ENCODE results near the gene DNLZ. TPM values are rescaled to one million over a fixed set of nuclear protein-coding genes. Genes with fewer than 3 reads are reported as not detected.
"Not testable (repeated sequence)": the region's sequence is repeated elsewhere in the genome, so short reads cannot be mapped to it uniquely, and the experiment has no call there.

DNLZ gene
- total RNA-seq, 8 experiments from 2014 or later = 6.8 to 17.3 (median 13.5) TPM

DNA sequence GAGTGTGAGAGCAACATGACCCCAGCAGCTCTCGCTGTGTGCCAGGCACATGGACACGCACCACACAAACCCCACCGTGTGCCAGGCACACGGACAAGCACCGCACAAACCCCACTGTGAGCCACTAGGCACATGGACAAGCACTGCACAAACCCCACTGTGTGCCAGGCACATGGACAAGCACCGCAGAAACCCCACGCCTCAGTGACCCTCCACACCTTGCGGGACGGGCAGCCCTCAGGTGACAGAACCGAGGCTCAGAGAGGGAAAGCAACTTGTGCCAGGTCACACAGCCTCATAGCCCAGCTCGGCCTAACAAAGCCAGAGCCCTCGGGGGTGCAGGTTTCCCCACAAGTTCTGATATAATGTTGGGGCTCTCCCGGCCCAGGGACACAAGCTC, 38.2 kb downstream of the DNLZ start:
- no peak overlapping the region for H3K4me3 ChIP-seq
- WGBS, 10 experiments = 80 to 100% (median 100%) methylated on average over 1 to 3 of the region's 13 CpGs; no CpG with 5 or more reads in 7 of the 10 experiments
- in situ Hi-C loops (cut with MboI; ENCODE audit: low pct_unique_long_range_greater_than_20kb in 2 of 9, low sequenced_read_pairs in 9 of 9, unreplicated experiment in 9 of 9) = no loop called here
- peaks cover 25 to 46% of the 10 kb centered on the region in 2 donors for H3K4me1 ChIP-seq (replicated peaks in 1 of 2)
- ATAC-seq (replicated peaks in 6 of 8) = no peak
- H3K27ac ChIP-seq = no peak overlapping the region

GRCh38 chr9:136324501-136325300, 38.8 kb downstream of the DNLZ start:
- peaks cover 21 to 41% of the 10 kb centered on the region in 2 donors for H3K4me1 ChIP-seq (replicated peaks in 1 of 2)
- ATAC-seq (replicated peaks in 6 of 8) = peak in 5 of 8 experiments; percentile 2 to 28 (median 20)
- in situ Hi-C loops (cut with MboI; ENCODE audit: low pct_unique_long_range_greater_than_20kb in 2 of 9, low sequenced_read_pairs in 9 of 9, unreplicated experiment in 9 of 9) = no loop called here
- no peak overlapping the region for H3K27ac ChIP-seq
- H3K4me3 ChIP-seq = no peak overlapping the region
- 60 to 90% methylated on average over 1 to 5 of the region's 24 CpGs; no CpG with 5 or more reads in 8 of the 10 experiments for WGBS, 10 experiments

- no peak overlapping the region for H3K4me3 ChIP-seq
- H3K4me1 ChIP-seq (replicated peaks in 1 of 2) = peaks cover 18 to 36% of the 10 kb centered on the region in 2 donors
- ATAC-seq (replicated peaks in 6 of 8) = no peak
- in situ Hi-C loops (cut with MboI; ENCODE audit: low pct_unique_long_range_greater_than_20kb in 2 of 9, low sequenced_read_pairs in 9 of 9, unreplicated experiment in 9 of 9) = no loop called here
- WGBS, 10 experiments = 75 to 100% (median 77%) methylated on average over 1 to 5 of the region's 17 CpGs; no CpG with 5 or more reads in 7 of the 10 experiments
- no peak overlapping the region for H3K27ac ChIP-seq
Measured at GRCh38 chr9:136323371-136323789, 40.2 kb downstream of the DNLZ start.

DNA sequence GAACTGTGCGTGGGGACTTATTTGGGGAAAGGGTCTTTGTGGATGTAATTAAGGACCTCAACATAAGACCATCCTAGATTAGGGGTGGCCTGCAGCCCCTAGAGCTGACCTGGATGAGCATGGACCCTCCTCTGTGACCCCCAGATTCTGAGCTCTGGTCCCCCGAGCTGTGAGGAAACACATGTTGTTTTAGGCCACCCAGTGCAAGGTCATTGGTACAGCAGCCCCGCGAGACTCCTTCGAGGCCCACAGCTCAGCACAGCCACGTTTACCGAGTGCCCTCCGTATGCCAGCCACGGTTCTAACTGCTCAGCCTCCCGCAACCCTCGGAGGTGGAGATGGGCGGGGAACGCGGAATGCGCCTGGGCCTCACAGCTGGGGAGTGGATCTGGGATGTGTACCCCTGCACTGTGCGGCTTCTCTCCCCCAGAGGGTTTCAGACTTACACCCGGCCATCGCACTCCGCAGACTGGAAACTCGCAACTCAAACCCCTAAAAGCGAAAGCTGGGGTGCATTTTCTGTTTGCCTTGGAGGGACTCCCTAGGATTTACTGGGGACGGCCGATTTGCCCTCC, 40.7 kb downstream of the DNLZ start:
- H3K4me1 ChIP-seq (replicated peaks in 1 of 2) = peaks cover 24 to 41% of the 10 kb centered on the region in 2 donors
- 30 to 82% (median 46%) methylated on average over 2 to 7 of the region's 23 CpGs; no CpG with 5 or more reads in 5 of the 10 experiments for WGBS, 10 experiments
- no peak overlapping the region for H3K4me3 ChIP-seq
- no peak overlapping the region for H3K27ac ChIP-seq
- no peak for ATAC-seq (replicated peaks in 6 of 8)
- in situ Hi-C loops (cut with MboI; ENCODE audit: low pct_unique_long_range_greater_than_20kb in 2 of 9, low sequenced_read_pairs in 9 of 9, unreplicated experiment in 9 of 9) = no loop called here

DNA sequence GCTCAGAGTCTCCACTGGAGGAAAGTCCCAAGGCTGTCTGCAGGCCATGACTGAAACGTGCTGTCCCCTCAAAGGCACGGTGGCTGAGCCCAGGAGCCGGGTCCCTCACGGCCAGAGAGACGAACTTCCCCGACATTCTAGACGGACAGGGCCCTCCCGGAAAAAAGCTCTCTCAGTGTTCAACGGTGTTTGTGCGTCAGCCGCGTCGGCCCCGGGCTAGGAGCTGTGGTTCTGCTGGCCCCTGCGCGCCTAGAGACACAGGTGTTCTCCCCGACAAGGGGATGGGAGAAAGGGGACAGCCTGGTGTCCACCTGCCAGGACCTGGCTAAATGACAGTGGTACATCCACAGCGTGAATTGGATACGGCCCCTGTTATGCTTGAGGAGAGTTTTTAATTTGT, 42.0 kb downstream of the DNLZ start:
- in situ Hi-C loops (cut with MboI; ENCODE audit: low pct_unique_long_range_greater_than_20kb in 2 of 9, low sequenced_read_pairs in 9 of 9, unreplicated experiment in 9 of 9) = no loop called here
- WGBS, 10 experiments = 79 to 100% (median 91%) methylated on average over 1 to 14 of the region's 19 CpGs; no CpG with 5 or more reads in 2 of the 10 experiments

GRCh38 chr9:136320972-136321371, 42.6 kb downstream of the DNLZ start:
- H3K4me3 ChIP-seq; ATAC-seq (replicated peaks in 6 of 8); in situ Hi-C loops (cut with MboI; ENCODE audit: low pct_unique_long_range_greater_than_20kb in 2 of 9, low sequenced_read_pairs in 9 of 9, unreplicated experiment in 9 of 9); H3K27ac ChIP-seq: not testable (repeated sequence)
- peaks cover 23 to 39% of the 10 kb centered on the region in 2 donors for H3K4me1 ChIP-seq (replicated peaks in 1 of 2)

More for the DNA sequence above, 42.0 kb downstream of the DNLZ start:
- H3K4me3 ChIP-seq = no peak overlapping the region
- no peak overlapping the region for H3K27ac ChIP-seq
- ATAC-seq (replicated peaks in 6 of 8) = no peak
- H3K4me1 ChIP-seq (replicated peaks in 1 of 2) = peaks cover 29 to 45% of the 10 kb centered on the region in 2 donors

DNA sequence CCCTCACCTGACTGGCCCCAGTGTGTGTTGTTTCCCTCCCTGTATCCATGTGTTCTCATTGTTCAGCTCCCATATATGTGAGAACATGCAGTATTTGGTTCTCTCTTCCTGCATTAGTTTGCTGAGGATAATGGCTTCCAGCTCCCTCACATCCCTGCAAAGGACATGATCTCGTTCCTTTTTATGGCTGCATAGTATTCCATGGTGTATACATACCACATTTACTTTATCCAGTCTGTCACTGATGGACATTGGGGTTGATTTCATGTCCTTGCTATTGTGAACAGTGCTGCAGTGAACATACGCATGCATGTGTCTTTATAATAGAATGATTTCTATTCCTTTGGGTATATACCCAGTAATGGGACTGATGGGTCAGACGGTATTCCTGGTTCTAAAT, 43.6 kb downstream of the DNLZ start:
- in situ Hi-C loops (cut with MboI; ENCODE audit: low pct_unique_long_range_greater_than_20kb in 2 of 9, low sequenced_read_pairs in 9 of 9, unreplicated experiment in 9 of 9); H3K27ac ChIP-seq; H3K4me3 ChIP-seq; ATAC-seq (replicated peaks in 6 of 8): not testable (repeated sequence)
- H3K4me1 ChIP-seq (replicated peaks in 1 of 2) = peaks cover 23 to 31% of the 10 kb centered on the region in 2 donors
- WGBS, 10 experiments = 75 to 100% (median 95%) methylated on average over 1 to 3 of the region's 3 CpGs

GRCh38 chr9:136319244-136319643, 44.3 kb downstream of the DNLZ start:
- H3K4me1 ChIP-seq (replicated peaks in 1 of 2) = peaks cover 23 to 24% of the 10 kb centered on the region in 2 donors
- ATAC-seq (replicated peaks in 6 of 8) = peak in 1 of 8 experiments; percentile 10
- 60 to 100% (median 98%) methylated on average over 1 to 7 of the region's 14 CpGs; no CpG with 5 or more reads in 4 of the 10 experiments for WGBS, 10 experiments
- H3K27ac ChIP-seq; in situ Hi-C loops (cut with MboI; ENCODE audit: low pct_unique_long_range_greater_than_20kb in 2 of 9, low sequenced_read_pairs in 9 of 9, unreplicated experiment in 9 of 9); H3K4me3 ChIP-seq: not testable (repeated sequence)

DNA sequence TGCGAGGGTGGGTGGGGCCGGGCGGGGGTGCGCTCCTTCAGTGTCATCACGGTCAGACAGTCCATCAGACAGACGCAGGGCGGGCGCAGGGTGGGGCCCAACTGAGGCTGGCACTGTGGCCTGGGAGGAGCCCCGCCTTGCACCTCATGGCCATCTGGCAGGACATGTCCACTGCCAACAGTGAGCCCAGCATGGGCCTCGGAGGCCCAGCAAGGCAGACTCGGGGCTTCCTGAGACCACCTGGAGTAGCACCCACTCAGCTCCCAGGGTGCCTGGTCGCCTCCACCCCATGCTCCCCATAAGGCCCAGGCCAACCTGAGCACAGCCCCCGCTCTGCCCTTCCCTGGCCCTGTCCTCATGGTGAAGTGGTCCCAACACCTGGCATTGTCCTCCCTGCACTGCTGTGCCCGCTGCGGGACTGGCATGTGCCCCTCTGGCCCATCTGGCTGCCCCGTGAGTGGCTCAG, 44.7 kb downstream of the DNLZ start:
- peak in 2 of 8 experiments; percentile 67 to 72 for ATAC-seq (replicated peaks in 6 of 8)
- WGBS, 10 experiments = 60 to 87% methylated on average over 2 to 3 of the region's 16 CpGs; no CpG with 5 or more reads in 8 of the 10 experiments
- H3K27ac ChIP-seq = no peak overlapping the region
- no peak overlapping the region for H3K4me3 ChIP-seq
- peaks cover 22 to 23% of the 10 kb centered on the region in 2 donors for H3K4me1 ChIP-seq (replicated peaks in 1 of 2)
- in situ Hi-C loops (cut with MboI; ENCODE audit: low pct_unique_long_range_greater_than_20kb in 2 of 9, low sequenced_read_pairs in 9 of 9, unreplicated experiment in 9 of 9) = no loop called here

DNA sequence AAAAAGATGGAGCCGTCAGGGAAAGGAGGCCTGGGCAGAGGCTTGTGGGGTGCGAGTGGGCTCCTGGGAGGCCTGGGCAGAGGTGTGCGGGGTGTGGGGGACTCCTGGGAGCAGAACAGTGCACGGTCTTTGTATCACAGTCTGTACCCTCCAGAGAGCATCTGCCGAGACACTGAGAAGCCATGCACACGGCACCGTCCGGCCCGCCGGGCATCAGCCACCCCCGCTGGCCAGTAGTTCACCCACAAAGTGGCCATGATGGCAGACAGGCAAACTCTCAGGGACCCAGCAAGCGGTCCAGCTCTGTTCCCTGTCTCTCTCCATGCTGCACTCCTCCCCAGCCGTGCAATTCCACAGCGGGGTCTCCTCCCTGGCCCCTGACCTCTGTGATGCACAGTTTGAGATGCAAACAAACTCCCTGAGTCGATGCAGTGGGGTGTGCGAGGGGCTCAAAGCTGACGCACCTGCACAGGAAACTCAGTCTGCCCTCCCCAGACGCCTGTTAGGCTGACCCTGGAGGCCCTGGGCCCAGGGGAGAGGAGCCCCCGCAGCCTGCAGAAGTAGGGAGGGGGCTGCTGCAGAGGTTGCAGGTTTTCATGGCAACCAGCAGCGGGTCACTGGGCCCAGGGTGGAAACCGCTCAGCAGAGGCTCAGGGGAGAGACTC, 45.3 kb downstream of the DNLZ start:
- 40% methylated on average over 1 of the region's 21 CpGs; no CpG with 5 or more reads in 9 of the 10 experiments for WGBS, 10 experiments
- Histone ChIP-seq H3K4me3 (no peak overlapping the region), H3K27ac (no peak overlapping the region), H3K4me1 (replicated peaks in 1 of 2) (peaks cover 22 to 23% of the 10 kb centered on the region in 2 donors)
- peak in 5 of 8 experiments; percentile 65 to 81 (median 79) for ATAC-seq (replicated peaks in 6 of 8)
- in situ Hi-C loops (cut with MboI; ENCODE audit: low pct_unique_long_range_greater_than_20kb in 2 of 9, low sequenced_read_pairs in 9 of 9, unreplicated experiment in 9 of 9) = no loop called here

- in situ Hi-C loops (cut with MboI; ENCODE audit: low pct_unique_long_range_greater_than_20kb in 2 of 9, low sequenced_read_pairs in 9 of 9, unreplicated experiment in 9 of 9) = no loop called here
- Histone ChIP-seq H3K27ac (no peak overlapping the region), H3K4me3 (no peak overlapping the region), H3K4me1 (replicated peaks in 1 of 2) (peaks cover 22 to 23% of the 10 kb centered on the region in 2 donors)
- ATAC-seq (replicated peaks in 6 of 8) = peak in 2 of 8 experiments; percentile 1 to 3
- WGBS, 10 experiments = 78 to 93% methylated on average over 4 to 6 of the region's 16 CpGs; no CpG with 5 or more reads in 8 of the 10 experiments
Measured at GRCh38 chr9:136317695-136318094, 45.8 kb downstream of the DNLZ start.

DNA sequence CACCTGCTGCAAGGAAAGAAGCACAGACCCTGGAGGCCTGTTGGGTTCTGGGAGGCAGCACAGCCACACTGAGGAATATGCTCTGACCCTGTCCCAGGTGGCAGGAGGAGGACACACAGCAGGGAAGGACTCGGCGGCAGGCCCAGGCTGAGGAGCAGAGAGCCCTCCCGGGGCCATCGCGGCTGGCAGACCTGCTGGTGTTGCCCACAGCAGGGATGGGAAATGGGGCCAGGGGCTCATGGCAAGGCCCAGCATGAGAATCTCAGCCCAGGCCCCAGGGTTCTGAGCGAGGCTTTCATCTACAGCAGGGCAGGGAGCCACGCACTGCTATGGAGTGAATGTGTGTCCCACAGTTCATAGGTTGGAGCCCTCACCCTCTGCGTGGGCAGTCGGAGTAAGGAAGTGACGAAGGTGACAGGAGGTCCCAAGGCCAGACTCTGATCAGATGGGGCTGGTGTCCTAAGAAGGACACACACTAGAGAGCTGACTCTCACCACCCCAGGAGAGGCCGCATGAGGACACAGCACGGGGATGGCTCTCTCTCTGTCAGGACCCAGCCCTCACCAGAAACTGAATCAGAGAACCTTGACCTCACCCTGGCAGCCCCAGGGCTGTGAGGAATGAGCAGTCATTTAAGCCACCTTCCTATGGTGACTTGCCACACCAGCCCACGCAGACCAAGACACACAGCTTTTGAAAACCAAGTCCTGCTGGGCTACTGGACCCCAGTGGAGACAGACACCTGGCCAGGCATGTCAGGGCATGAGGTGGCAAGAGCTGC, 46.5 kb downstream of the DNLZ start:
- Histone ChIP-seq H3K4me1 (replicated peaks in 1 of 2) (peaks cover 22 to 23% of the 10 kb centered on the region in 2 donors), H3K27ac (peak overlapping the region in 1 of 2 donors; percentile 20), H3K4me3 (no peak overlapping the region)
- in situ Hi-C loops (cut with MboI; ENCODE audit: low pct_unique_long_range_greater_than_20kb in 2 of 9, low sequenced_read_pairs in 9 of 9, unreplicated experiment in 9 of 9) = no loop called here
- WGBS, 10 experiments = 60 to 100% (median 94%) methylated on average over 1 to 4 of the region's 13 CpGs; no CpG with 5 or more reads in 5 of the 10 experiments
- ATAC-seq (replicated peaks in 6 of 8) = peak in 1 of 8 experiments; percentile 12

All from motor neuron (in vitro differentiated cells).